ENCODE results near the gene DHX32.
A peak's percentile ranks its signal among the peaks of the same experiment; 100 is the strongest.

The DHX32 gene

GRCh38 chr10:125866421-125867029, 14.6 kb downstream of the DHX32 start:
- no peak for TF ChIP-seq CTCF (IDR thresholded peaks at IDR 0.05; ENCODE audit: poor library complexity, severe bottlenecking)
- Histone ChIP-seq H3K4me1 (ENCODE audit: insufficient read depth, poor library complexity, severe bottlenecking) (no peaks in the 10 kb centered on the region), H3K4me3 (ENCODE audit: severe bottlenecking) (no peak overlapping the region), H3K27me3 (ENCODE audit: insufficient read depth, poor library complexity, severe bottlenecking) (no peaks in the 10 kb centered on the region), H3K9me3 (ENCODE audit: severe bottlenecking) (no peaks in the 10 kb centered on the region), H3K27ac (ENCODE audit: poor library complexity, severe bottlenecking) (no peak overlapping the region), H3K36me3 (ENCODE audit: low read depth) (peaks cover 46% of the 10 kb centered on the region)
- ATAC-seq (ENCODE audit: low read depth) (peak; percentile 49; the same call in 1 of the 3 replicates), DNase-seq (ENCODE audit: low spot score) (no peak)

- Histone ChIP-seq H3K36me3 (ENCODE audit: low read depth) (peaks cover 50% of the 10 kb centered on the region), H3K27me3 (ENCODE audit: insufficient read depth, poor library complexity, severe bottlenecking) (no peaks in the 10 kb centered on the region), H3K4me3 (ENCODE audit: severe bottlenecking) (no peak overlapping the region), H3K27ac (ENCODE audit: poor library complexity, severe bottlenecking) (no peak overlapping the region), H3K9me3 (ENCODE audit: severe bottlenecking) (no peaks in the 10 kb centered on the region), H3K4me1 (ENCODE audit: insufficient read depth, poor library complexity, severe bottlenecking) (no peaks in the 10 kb centered on the region)
- TF ChIP-seq CTCF (IDR thresholded peaks at IDR 0.05; ENCODE audit: poor library complexity, severe bottlenecking): no peak
- ATAC-seq (ENCODE audit: low read depth) (no peak), DNase-seq (ENCODE audit: low spot score) (no peak)
These were observed 16.0 kb downstream of the DHX32 start for GRCh38 chr10:125865120-125865519.

GRCh38 chr10:125859128-125859817, 21.8 kb downstream of the DHX32 start:
- Histone ChIP-seq H3K36me3 (ENCODE audit: low read depth) (peaks cover 43% of the 10 kb centered on the region), H3K4me1 (ENCODE audit: insufficient read depth, poor library complexity, severe bottlenecking) (no peaks in the 10 kb centered on the region), H3K27me3 (ENCODE audit: insufficient read depth, poor library complexity, severe bottlenecking) (no peaks in the 10 kb centered on the region), H3K9me3 (ENCODE audit: severe bottlenecking) (no peaks in the 10 kb centered on the region), H3K27ac (ENCODE audit: poor library complexity, severe bottlenecking) (no peak overlapping the region), H3K4me3 (ENCODE audit: severe bottlenecking) (no peak overlapping the region)
- DNase-seq (ENCODE audit: low spot score): no peak
- no peak for ATAC-seq (ENCODE audit: low read depth)
- no peak for TF ChIP-seq CTCF (IDR thresholded peaks at IDR 0.05; ENCODE audit: poor library complexity, severe bottlenecking)

- no peak for DNase-seq (ENCODE audit: low spot score)
- no peak for ATAC-seq (ENCODE audit: low read depth)
- peaks cover 45% of the 10 kb centered on the region for H3K36me3 ChIP-seq (ENCODE audit: low read depth)
- no peaks in the 10 kb centered on the region for H3K27me3 ChIP-seq (ENCODE audit: insufficient read depth, poor library complexity, severe bottlenecking)
- H3K4me3 ChIP-seq (ENCODE audit: severe bottlenecking): no peak overlapping the region
- TF ChIP-seq CTCF (IDR thresholded peaks at IDR 0.05; ENCODE audit: poor library complexity, severe bottlenecking): no peak
- H3K9me3 ChIP-seq (ENCODE audit: severe bottlenecking): no peaks in the 10 kb centered on the region
- no peaks in the 10 kb centered on the region for H3K4me1 ChIP-seq (ENCODE audit: insufficient read depth, poor library complexity, severe bottlenecking)
- no peak overlapping the region for H3K27ac ChIP-seq (ENCODE audit: poor library complexity, severe bottlenecking)
These were observed 23.8 kb downstream of the DHX32 start for GRCh38 chr10:125857185-125857760.

GRCh38 chr10:125852487-125852886, 28.6 kb downstream of the DHX32 start:
- TF ChIP-seq CTCF (IDR thresholded peaks at IDR 0.05; ENCODE audit: poor library complexity, severe bottlenecking): no peak
- ATAC-seq (ENCODE audit: low read depth): no peak

More at GRCh38 chr10:125852487-125852886, 28.6 kb downstream of the DHX32 start:
- no peak overlapping the region for H3K4me3 ChIP-seq (ENCODE audit: severe bottlenecking)
- H3K9me3 ChIP-seq (ENCODE audit: severe bottlenecking): no peaks in the 10 kb centered on the region
- no peak for DNase-seq (ENCODE audit: low spot score)
- no peaks in the 10 kb centered on the region for H3K4me1 ChIP-seq (ENCODE audit: insufficient read depth, poor library complexity, severe bottlenecking)
- H3K27me3 ChIP-seq (ENCODE audit: insufficient read depth, poor library complexity, severe bottlenecking): no peaks in the 10 kb centered on the region
- peaks cover 58% of the 10 kb centered on the region for H3K36me3 ChIP-seq (ENCODE audit: low read depth)
- no peak overlapping the region for H3K27ac ChIP-seq (ENCODE audit: poor library complexity, severe bottlenecking)

All from RWPE2 (cell line).